Gastroesophageal sphincter (tissue), 4 donors: ENCODE data around the gene CDKN2AIPNL. TPM values are rescaled to one million over a fixed set of nuclear protein-coding genes. Genes with fewer than 3 reads are reported as not detected.

ENCODE experiments used
- ATAC-seq: fragments of 150-250 bp; one replicate; pipeline ENCODE4 v1.9.1; 2016; ENCODE audit warnings: mild to moderate bottlenecking, moderate library complexity
- H3K27ac ChIP-seq, 4 donors: fragments of 200-600 bp; sonication (generic) in 3 of 4; 1 replicate in 3 of 4; 2 replicates in 1 of 4; pipeline ENCODE4 v1.5.1; 2016 to 2019
- H3K27me3 ChIP-seq: fragments of 200-600 bp; sonication (generic); one replicate; pipeline ENCODE4 v1.5.1; 2019
- H3K36me3 ChIP-seq, 2 donors: fragments of 200-600 bp; sonication (generic); one replicate each; pipeline ENCODE4 v1.5.1; 2019; ENCODE audit warnings: control low read depth in 1 of 2
- H3K4me1 ChIP-seq, 3 donors: fragments of 200-600 bp; sonication (generic); 1 replicate in 2 of 3; 2 replicates in 1 of 3; pipeline ENCODE4 v1.5.1; 2016 to 2019; ENCODE audit warnings: control low read depth in 2 of 3
- H3K4me3 ChIP-seq, 2 donors: fragments of 200-600 bp; sonication (generic); one replicate each; pipeline ENCODE4 v1.5.1; 2019; ENCODE audit warnings: mild to moderate bottlenecking in 1 of 2, moderate library complexity in 1 of 2
- H3K9me3 ChIP-seq, 3 donors: fragments of 200-600 bp; sonication (generic); one replicate each; pipeline ENCODE4 v1.5.1; 2017 to 2019; ENCODE audit warnings: control low read depth in 2 of 3
- CTCF ChIP-seq, 4 experiments: fragments of 200-600 bp in 2 of 4; fragments of 450-650 bp in 2 of 4; sonication (generic) in 1 of 4; IDR thresholded peaks; one replicate each; pipeline ENCODE4 v1.5.1; 2017 to 2019; ENCODE audit warnings: antibody characterized with exemption in 4 of 4, mild to moderate bottlenecking in 2 of 4, moderate library complexity in 2 of 4
- EP300 ChIP-seq: sonication (generic); formaldehyde crosslinking; IDR thresholded peaks from one replicate; pipeline ENCODE4 v1.6.1; 2017; ENCODE audit warnings: antibody characterized with exemption, mild to moderate bottlenecking
- POLR2A ChIP-seq, 2 donors: fragments of 450-650 bp; IDR thresholded peaks; one replicate each; pipeline ENCODE4 v1.6.1; 2017; ENCODE audit warnings: antibody characterized with exemption in 2 of 2, mild to moderate bottlenecking in 2 of 2, moderate library complexity in 1 of 2
- POLR2AphosphoS5 ChIP-seq: sonication (generic); formaldehyde crosslinking; IDR thresholded peaks from one replicate; pipeline ENCODE4 v1.6.1; 2017; ENCODE audit warnings: antibody characterized with exemption
- WGBS, 2 donors: methylation state at CpG; one replicate each; pipeline ENCODE4 v1.1.5; 2018; ENCODE audit warnings: low coverage in 1 of 2; 5-methylcytosine and 5-hydroxymethylcytosine counted together
- total RNA-seq, 4 donors: library from RNA; depleted of rRNA; stranded (reverse); fragments of >200 nt; gene quantifications; one replicate each; pipeline ENCODE4 v1.1.0, GENCODE V29; 2016

The CDKN2AIPNL gene
- total RNA-seq, 4 donors from 2014 or later: 15.1 to 25.7 (median 21.0) TPM

GRCh38 chr5:134438721-134439123 lies 27.0 kb upstream of the CDKN2AIPNL start:
- WGBS, 2 donors: 20 to 84% methylated on average over 1 to 6 of the region's 7 CpGs
- no peaks in the 10 kb centered on the region for H3K9me3 ChIP-seq
- ATAC-seq: no peak
- no peaks in the 10 kb centered on the region for H3K36me3 ChIP-seq
- TF ChIP-seq POLR2AphosphoS5 (no peak), EP300 (no peak), CTCF (IDR thresholded peaks at IDR 0.05) (no peak), POLR2A (IDR thresholded peaks at IDR 0.05) (no peak)
- H3K4me1 ChIP-seq: peaks cover 8 to 41% (median 35%) of the 10 kb centered on the region in 3 donors
- H3K27ac ChIP-seq: peak overlapping the region; percentile 40 to 88 (median 85)
- no peaks in the 10 kb centered on the region for H3K27me3 ChIP-seq
- no peak overlapping the region for H3K4me3 ChIP-seq

- TF ChIP-seq POLR2AphosphoS5 (no peak), EP300 (no peak), POLR2A (IDR thresholded peaks at IDR 0.05) (no peak), CTCF (IDR thresholded peaks at IDR 0.05) (no peak)
- peaks cover 8 to 41% (median 35%) of the 10 kb centered on the region in 3 donors for H3K4me1 ChIP-seq
- H3K27ac ChIP-seq: peak overlapping the region in 3 of 4 donors; percentile 84 to 88 (median 86)
- H3K27me3 ChIP-seq: no peaks in the 10 kb centered on the region
- 54 to 61% methylated on average over 4 to 5 of the region's 7 CpGs for WGBS, 2 donors
- no peaks in the 10 kb centered on the region for H3K9me3 ChIP-seq
- no peak for ATAC-seq
- H3K36me3 ChIP-seq: no peaks in the 10 kb centered on the region
- H3K4me3 ChIP-seq: no peak overlapping the region
These were observed 26.3 kb upstream of the CDKN2AIPNL start for GRCh38 chr5:134437847-134438581.

- no peaks in the 10 kb centered on the region for H3K27me3 ChIP-seq
- H3K4me3 ChIP-seq: no peak overlapping the region
- no peak for TF ChIP-seq CTCF (IDR thresholded peaks at IDR 0.05)
- H3K36me3 ChIP-seq: no peaks in the 10 kb centered on the region
- WGBS, 2 donors: 65 to 83% methylated on average over 1 to 2 of the region's 4 CpGs
- H3K9me3 ChIP-seq: no peaks in the 10 kb centered on the region
- H3K27ac ChIP-seq: peak overlapping the region in 3 of 4 donors; percentile 84 to 88 (median 86)
- H3K4me1 ChIP-seq: peaks cover 8 to 41% (median 35%) of the 10 kb centered on the region in 3 donors
- no peak for ATAC-seq
These were observed 25.7 kb upstream of the CDKN2AIPNL start for GRCh38 chr5:134437340-134437846.

GRCh38 chr5:134436523-134437339 lies 25.1 kb upstream of the CDKN2AIPNL start:
- WGBS, 2 donors: 21 to 30% methylated on average over 5 to 7 of the region's 20 CpGs

More at GRCh38 chr5:134436523-134437339, 25.1 kb upstream of the CDKN2AIPNL start:
- H3K27ac ChIP-seq: peak overlapping the region; percentile 44 to 88 (median 85)
- TF ChIP-seq CTCF (IDR thresholded peaks at IDR 0.05): no peak
- peak; percentile 48 for TF ChIP-seq POLR2AphosphoS5
- no peaks in the 10 kb centered on the region for H3K27me3 ChIP-seq
- H3K4me1 ChIP-seq: peaks cover 8 to 41% (median 35%) of the 10 kb centered on the region in 3 donors
- H3K4me3 ChIP-seq: no peak overlapping the region
- ATAC-seq: peak; percentile 69
- no peaks in the 10 kb centered on the region for H3K9me3 ChIP-seq
- no peaks in the 10 kb centered on the region for H3K36me3 ChIP-seq
